Cardiac muscle cell (in vitro differentiated cells and primary cell): ENCODE results near the gene ASPSCR1. TPM values are rescaled to one million over a fixed set of nuclear protein-coding genes. Genes with fewer than 3 reads are reported as not detected.

Source experiments
- DNase-seq, 2 donors: peaks; one replicate each; pipeline versions ENCODE4 v3.0.0 to v3.0.0-alpha.2; 2010 to 2017; ENCODE audit warnings: low read depth in 1 of 2, low spot score in 1 of 2
- H3K27ac ChIP-seq: fragments of 200-600 bp; sonication (generic); 2 replicates; pipeline ENCODE4 v1.5.1; 2016
- H3K27me3 ChIP-seq: fragments of 200-600 bp; sonication (generic); 2 replicates; pipeline ENCODE4 v1.6.0; 2016; ENCODE audit warnings: control low read depth
- H3K36me3 ChIP-seq: fragments of 200-600 bp; sonication (generic); 2 replicates; pipeline ENCODE4 v1.5.1; 2016; ENCODE audit warnings: control low read depth
- H3K4me1 ChIP-seq: fragments of 200-600 bp; sonication (generic); 2 replicates; pipeline ENCODE4 v1.8.1; 2017; ENCODE audit warnings: low read depth, mild to moderate bottlenecking, mixed run types
- H3K4me3 ChIP-seq: fragments of 200-600 bp; sonication (generic); 2 replicates; pipeline ENCODE4 v1.5.1; 2016; ENCODE audit warnings: mild to moderate bottlenecking
- H3K9me3 ChIP-seq: fragments of 200-600 bp; sonication (generic); 2 replicates; pipeline ENCODE4 v1.5.1; 2017; ENCODE audit warnings: low read depth, mild to moderate bottlenecking, control low read depth
- CTCF ChIP-seq: IDR thresholded peaks from 2 replicates; pipeline ENCODE4 v1.5.1; 2012; ENCODE audit warnings: low read depth, mild to moderate bottlenecking, low read length
- polyA plus RNA-seq: library from polyadenylated mRNA; unstranded; fragments of >200 nt; fragmentation: Nextera tagmentation; extraction: Ambion mirVana; gene quantifications from 2 replicates; pipeline ENCODE4 v1.2.1, GENCODE V29; 2016
- total RNA-seq: library from RNA; depleted of rRNA; stranded (reverse); fragments of >200 nt; gene quantifications from 2 replicates; pipeline ENCODE4 v1.2.3, GENCODE V29; 2016

Gene ASPSCR1
- total and polyA plus RNA-seq, 2 experiments from 2014 or later, result 48.5 to 74.0 TPM

- H3K4me3 ChIP-seq, result no peak overlapping the region
- no peak overlapping the region for H3K27ac ChIP-seq
- peaks cover 18% of the 10 kb centered on the region for H3K4me1 ChIP-seq
- no peak for DNase-seq
- TF ChIP-seq CTCF, result no peak
- H3K27me3 ChIP-seq, result no peaks in the 10 kb centered on the region
- no peaks in the 10 kb centered on the region for H3K36me3 ChIP-seq
- H3K9me3 ChIP-seq, result no peaks in the 10 kb centered on the region
Observed at GRCh38 chr17:82014432-82014831, 37.0 kb downstream of the ASPSCR1 start.

- Histone ChIP-seq H3K4me1 (peaks cover 18% of the 10 kb centered on the region), H3K36me3 (no peaks in the 10 kb centered on the region)
Observed at GRCh38 chr17:82014971-82015310, 37.5 kb downstream of the ASPSCR1 start.

GRCh38 chr17:82015311-82015971 lies 38.0 kb downstream of the ASPSCR1 start:
- DNase-seq, result no peak
- no peak for TF ChIP-seq CTCF
- H3K27ac ChIP-seq, result no peak overlapping the region

More at GRCh38 chr17:82014971-82015310, 37.5 kb downstream of the ASPSCR1 start:
- no peak overlapping the region for H3K27ac ChIP-seq
- H3K27me3 ChIP-seq, result no peaks in the 10 kb centered on the region
- no peak for DNase-seq
- H3K4me3 ChIP-seq, result no peak overlapping the region
- no peak for TF ChIP-seq CTCF
- no peaks in the 10 kb centered on the region for H3K9me3 ChIP-seq

GRCh38 chr17:82016061-82016874 lies 38.8 kb downstream of the ASPSCR1 start:
- Histone ChIP-seq H3K4me1 (peaks cover 18% of the 10 kb centered on the region), H3K9me3 (no peaks in the 10 kb centered on the region), H3K27me3 (no peaks in the 10 kb centered on the region), H3K36me3 (no peaks in the 10 kb centered on the region), H3K4me3 (no peak overlapping the region), H3K27ac (no peak overlapping the region)
- no peak for TF ChIP-seq CTCF
- no peak for DNase-seq

More at GRCh38 chr17:82015311-82015971, 38.0 kb downstream of the ASPSCR1 start:
- no peaks in the 10 kb centered on the region for H3K9me3 ChIP-seq
- peaks cover 18% of the 10 kb centered on the region for H3K4me1 ChIP-seq
- no peak overlapping the region for H3K4me3 ChIP-seq
- H3K27me3 ChIP-seq, result no peaks in the 10 kb centered on the region
- H3K36me3 ChIP-seq, result no peaks in the 10 kb centered on the region

- Histone ChIP-seq H3K4me3 (no peak overlapping the region), H3K27ac (no peak overlapping the region), H3K4me1 (peaks cover 18% of the 10 kb centered on the region), H3K36me3 (no peaks in the 10 kb centered on the region), H3K9me3 (no peaks in the 10 kb centered on the region), H3K27me3 (no peaks in the 10 kb centered on the region)
- DNase-seq, result no peak
- no peak for TF ChIP-seq CTCF
Observed at GRCh38 chr17:82016875-82017459, 39.5 kb downstream of the ASPSCR1 start.
